K562 (cell line): Measurements from ENCODE around the gene AKNA. TPM values are rescaled to one million over a fixed set of nuclear protein-coding genes. Genes with fewer than 3 reads are reported as not detected.

Source experiments
- ATAC-seq: fragments of 200-7000 bp; cut with Tn5 transposase; 3 replicates; pipeline ENCODE4 v1.9.1; 2020; ENCODE audit warnings: moderate library complexity
- BruUV-seq: library from RNA; stranded (reverse); fragments of 400-500 nt; replicated peaks from 2 replicates; lab custom pipeline; 2021; lab: Mats Ljungman, UMichigan
- CTCF ChIA-PET: fragments of 300-600 bp; formaldehyde crosslinking; extraction: SDS; loops from one replicate; lab custom pipeline; 2021; ENCODE audit warnings: low intra/inter-chr PET ratio; lab: Yijun Ruan, JAX
- POLR2A ChIA-PET: fragments of 300-600, 350-650 bp; sonication (Branson Sonifier 250); formaldehyde crosslinking; extraction: SDS; loops from one replicate; lab custom pipeline; 2021; ENCODE audit warnings: antibody characterized with exemption, inconsistent platforms; lab: Yijun Ruan, JAX
- DNase-seq, 4 experiments: peaks; one replicate each; pipeline versions ENCODE4 v3.0.0 to v3.0.0-alpha.2; 2011 to 2018; ENCODE audit warnings: low spot score in 3 of 4, mixed read lengths in 3 of 4; ENCODE audit errors: extremely low read depth in 1 of 4
- FAIRE-seq: peaks from 2 replicates; lab custom pipeline; 2011; peaks lifted over from hg19 to GRCh38; lab: Jason Lieb, UNC
- H2AFZ ChIP-seq: 2 replicates; pipeline ENCODE4 v1.6.0; 2011; ENCODE audit warnings: low read depth, low read length, control low read depth, inconsistent platforms
- H3K27ac ChIP-seq: fragments of 200-600 bp; 3 replicates; pipeline ENCODE4 v1.8.0; 2011; ENCODE audit warnings: low read depth, mild to moderate bottlenecking, control low read depth, inconsistent platforms, low read length, moderate library complexity, mixed read lengths; ENCODE audit errors: extremely low read depth
- H3K27me3 ChIP-seq, 2 experiments: fragments of 300-600 bp in 1 of 2; 2 replicates in 1 of 2; 3 replicates in 1 of 2; pipeline versions ENCODE4 v1.6.0 to v1.8.0; 2011; ENCODE audit warnings: inconsistent platforms in 2 of 2, low read length in 2 of 2, mild to moderate bottlenecking in 1 of 2, mixed read lengths in 1 of 2, moderate library complexity in 1 of 2; ENCODE audit not compliant: control insufficient read depth in 2 of 2, insufficient read depth in 2 of 2
- H3K36me3 ChIP-seq: fragments of 300-600 bp; 3 replicates; pipeline ENCODE4 v1.8.0; 2011; ENCODE audit warnings: mild to moderate bottlenecking, low read length, inconsistent platforms; ENCODE audit not compliant: control insufficient read depth, insufficient read depth
- H3K4me1 ChIP-seq, 2 experiments: fragments of 200-600 bp in 1 of 2; replicated peaks in 1 of 2; 2 replicates in 1 of 2; 3 replicates in 1 of 2; pipeline versions ENCODE4 v1.5.1 to v1.8.0; 2011; ENCODE audit warnings: inconsistent platforms in 2 of 2, low read length in 2 of 2, mild to moderate bottlenecking in 1 of 2, mixed read lengths in 1 of 2, moderate library complexity in 1 of 2; ENCODE audit not compliant: control insufficient read depth in 2 of 2, insufficient read depth in 2 of 2
- H3K4me2 ChIP-seq: 2 replicates; pipeline ENCODE4 v1.6.1; 2011; ENCODE audit warnings: low read length, control low read depth, inconsistent platforms, mixed read lengths; ENCODE audit not compliant: insufficient read depth
- H3K4me3 ChIP-seq: fragments of 200-600 bp; sonication (generic), shearing (Covaris generic); 2 replicates; pipeline ENCODE4 v1.5.1; 2016; ENCODE audit warnings: control low read depth, inconsistent platforms
- H3K79me2 ChIP-seq: fragments of 200-600 bp; 3 replicates; pipeline ENCODE4 v1.8.0; 2011; ENCODE audit warnings: low read length, inconsistent platforms; ENCODE audit not compliant: control insufficient read depth, insufficient read depth
- H3K9ac ChIP-seq, 2 experiments: 2 replicates each; pipeline versions ENCODE4 v1.6.0 to v1.6.1; 2011; ENCODE audit warnings: low read depth in 2 of 2, low read length in 2 of 2, control low read depth in 1 of 2, inconsistent platforms in 1 of 2, mild to moderate bottlenecking in 1 of 2, mixed read lengths in 1 of 2; ENCODE audit not compliant: insufficient read depth in 1 of 2
- H3K9me1 ChIP-seq: one replicate; pipeline ENCODE4 v1.6.0; 2011; ENCODE audit warnings: inconsistent platforms, mild to moderate bottlenecking, low read length, moderate library complexity; ENCODE audit not compliant: control insufficient read depth, insufficient read depth
- H3K9me3 ChIP-seq: replicated peaks from 2 replicates; pipeline ENCODE4 v1.5.1; 2011; ENCODE audit warnings: low read depth, low read length, inconsistent platforms; ENCODE audit not compliant: control insufficient read depth, insufficient read depth
- H4K20me1 ChIP-seq: replicated peaks from 2 replicates; pipeline ENCODE4 v1.6.1; 2011; ENCODE audit warnings: low read length, inconsistent platforms, mixed read lengths; ENCODE audit not compliant: control insufficient read depth, insufficient read depth
- HMBOX1 ChIP-seq: sonication (generic); IDR thresholded peaks from 2 replicates; pipeline ENCODE4 v1.6.1; 2016
- POLR2G ChIP-seq: fragments of 200-400 bp; formaldehyde crosslinking; IDR thresholded peaks from 2 replicates; pipeline ENCODE4 v1.6.1; 2017; ENCODE audit warnings: low read depth, mild to moderate bottlenecking, antibody characterized with exemption, low read length, moderate library complexity
- RBM25 ChIP-seq: fragments of 200-400 bp; formaldehyde crosslinking; IDR thresholded peaks from 2 replicates; pipeline ENCODE4 v1.6.1; 2018; ENCODE audit warnings: low read length, low read depth, moderate library complexity; ENCODE audit not compliant: severe bottlenecking
- ZNF3 ChIP-seq: fragments of 250-450 bp; sonication (Bioruptor Pico); IDR thresholded peaks from 2 replicates; pipeline ENCODE4 v1.5.0; 2021; ENCODE audit warnings: mild to moderate bottlenecking, moderate library complexity
- WGBS: fragments of 100-300 bp; shearing (Covaris generic); methylation state at CpG from one replicate; pipeline ENCODE4 v1.1.6; 2016; ENCODE audit warnings: low coverage, mixed read lengths; ENCODE audit not compliant: insufficient coverage; ENCODE audit errors: missing lambda C conversion rate; 5-methylcytosine and 5-hydroxymethylcytosine counted together
- in situ Hi-C: fragments of 300-500 bp; cut with MboI; formaldehyde crosslinking; loops from 4 replicates; pipeline ENCODE4 v1.15.0; 2018; ENCODE audit warnings: inconsistent platforms, mixed read lengths
- intact Hi-C: fragments of 100-400 bp; cut with micrococcal nuclease; formaldehyde crosslinking; loops from 2 replicates; pipeline ENCODE4 v1.14.2; 2022
- polyA plus RNA-seq, 8 experiments: library from polyadenylated mRNA; depleted of rRNA in 4 of 8; stranded (reverse) in 5 of 8; unstranded in 3 of 8; fragments of >200 nt; fragmentation: Nextera tagmentation in 2 of 8; fragmentation: Illumina TruSeq in 1 of 8; extraction: Ambion mirVana in 2 of 8; extraction: Trizol in 1 of 8; gene quantifications; 2 replicates each; pipeline versions ENCODE4 v1.2.1 to v1.2.3, GENCODE V29; 2011 to 2014; ENCODE audit warnings: inconsistent platforms in 1 of 8, missing spikeins in 1 of 8
- total RNA-seq, 7 experiments: library from RNA; depleted of rRNA in 6 of 7; stranded (reverse); fragments of >200 nt in 6 of 7; fragmentation: Illumina TruSeq in 2 of 7; extraction: Trizol in 2 of 7; gene quantifications; 2 replicates each; pipeline versions ENCODE4 v1.2.1 to v1.2.3, GENCODE V29; 2011 to 2021; ENCODE audit warnings: low replicate concordance in 1 of 7

The AKNA gene
- total and polyA plus RNA-seq, 9 of the 15 experiments (the other 6 are each of a cell fraction or from before 2014, with no cell fraction given), result 0.29 to 20.5 (median 3.9) TPM

GRCh38 chr9:114341152-114341830 is 46.5 kb downstream of the AKNA start:
- H3K4me3 ChIP-seq, result no peak overlapping the region
- no peak for ATAC-seq
- H3K9ac ChIP-seq, result no peak overlapping the region
- in situ Hi-C loops (no loop called here), intact Hi-C loops (no loop called here)
- H2AFZ ChIP-seq, result no peak overlapping the region
- POLR2A ChIA-PET, result interaction anchor here (0.6 kb wide), 1 partner anchor 164 kb away, joined by 3 read pairs; the partner anchor contains the start of gene WHRN
- H3K4me2 ChIP-seq, result no peak overlapping the region
- H3K9me1 ChIP-seq, result no peaks in the 10 kb centered on the region
- no peaks in the 10 kb centered on the region for H3K9me3 ChIP-seq
- CTCF ChIA-PET, result interaction anchor here (0.7 kb wide), 1 partner anchor 583 kb away, joined by 3 read pairs; no protein-coding TSS in a partner anchor
- no peak overlapping the region for H3K27ac ChIP-seq
- H3K79me2 ChIP-seq, result no peaks in the 10 kb centered on the region
- TF ChIP-seq ZNF3 (CRISPR knock-in tag) (peak; percentile 89), HMBOX1 (no peak), POLR2G (0 out of 2 replicates have a peak, but pooled peaks have one; percentile 24), RBM25 (peak; percentile 54)
- 67% methylated on average over 11 of the region's 12 CpGs for WGBS
- H3K4me1 ChIP-seq, result peaks cover 0 to under 1% of the 10 kb centered on the region in 2 experiments; a peak in 1 of 5 replicates
- no peaks in the 10 kb centered on the region for H3K27me3 ChIP-seq
- DNase-seq, result no peak
- no peak for FAIRE-seq
- H4K20me1 ChIP-seq, result peaks cover 8% of the 10 kb centered on the region; the same call in 1 of the 2 replicates
- BruUV-seq, result no TSS peak
- peaks cover 8% of the 10 kb centered on the region; the same call in 2 of the 3 replicates for H3K36me3 ChIP-seq
